ENCODE results near the gene RPS21.
"Not testable (repeated sequence)": the region's sequence is repeated elsewhere in the genome, so short reads cannot be mapped to it uniquely, and the experiment has no call there.

Gene RPS21

GRCh38 chr20:62366370-62367135 is 20.4 kb upstream of the RPS21 start:
- DNase-seq = no peak

- DNase-seq = no peak
Measured at GRCh38 chr20:62367136-62367632, 19.7 kb upstream of the RPS21 start, which contains the start of gene LAMA5. TSS of gene LAMA5 (minus strand) at chr20:62367312. CDS start at chr20:62367245, 67 bp downstream.

GRCh38 chr20:62367633-62368391 is 19.1 kb upstream of the RPS21 start:
- no peak for DNase-seq

GRCh38 chr20:62368392-62368975 is 18.4 kb upstream of the RPS21 start:
- no peak for DNase-seq

- DNase-seq = no peak
Measured at GRCh38 chr20:62368976-62369814, 17.7 kb upstream of the RPS21 start.

GRCh38 chr20:62369815-62370114 is 17.1 kb upstream of the RPS21 start:
- no peak for DNase-seq

GRCh38 chr20:62370115-62370806 is 16.6 kb upstream of the RPS21 start:
- no peak for DNase-seq

GRCh38 chr20:62370807-62371587 is 15.9 kb upstream of the RPS21 start:
- no peak for DNase-seq

GRCh38 chr20:62371588-62372041 is 15.3 kb upstream of the RPS21 start:
- DNase-seq = no peak

- DNase-seq = no peak
Measured at GRCh38 chr20:62372042-62372993, 14.6 kb upstream of the RPS21 start.

GRCh38 chr20:62373631-62374179 is 13.2 kb upstream of the RPS21 start:
- DNase-seq = not testable (repeated sequence)

GRCh38 chr20:62374331-62375152 is 12.4 kb upstream of the RPS21 start:
- no peak for DNase-seq

- DNase-seq = no peak
Measured at GRCh38 chr20:62376112-62377063, 10.5 kb upstream of the RPS21 start.

- DNase-seq = no peak
Measured at GRCh38 chr20:62377064-62377461, 9.8 kb upstream of the RPS21 start.

- no peak for DNase-seq
Measured at GRCh38 chr20:62377615-62378178, 9.2 kb upstream of the RPS21 start.

- no peak for DNase-seq
Measured at GRCh38 chr20:62378215-62378614, 8.7 kb upstream of the RPS21 start.

- no peak for DNase-seq
Measured at GRCh38 chr20:62381202-62381797, 5.6 kb upstream of the RPS21 start.

Data from T-helper 9 cell (primary cell).